HG03469 (cell line): ENCODE data around the gene FNDC10.

ENCODE experiments used
- ATAC-seq: cut with Tn5 transposase; IDR thresholded peaks from one replicate; pipeline ENCODE4 v1.9.1; 2021; ENCODE audit warnings: mild to moderate bottlenecking, moderate library complexity, moderate number of reproducible peaks; ENCODE audit not compliant: unreplicated experiment

The FNDC10 gene

DNA sequence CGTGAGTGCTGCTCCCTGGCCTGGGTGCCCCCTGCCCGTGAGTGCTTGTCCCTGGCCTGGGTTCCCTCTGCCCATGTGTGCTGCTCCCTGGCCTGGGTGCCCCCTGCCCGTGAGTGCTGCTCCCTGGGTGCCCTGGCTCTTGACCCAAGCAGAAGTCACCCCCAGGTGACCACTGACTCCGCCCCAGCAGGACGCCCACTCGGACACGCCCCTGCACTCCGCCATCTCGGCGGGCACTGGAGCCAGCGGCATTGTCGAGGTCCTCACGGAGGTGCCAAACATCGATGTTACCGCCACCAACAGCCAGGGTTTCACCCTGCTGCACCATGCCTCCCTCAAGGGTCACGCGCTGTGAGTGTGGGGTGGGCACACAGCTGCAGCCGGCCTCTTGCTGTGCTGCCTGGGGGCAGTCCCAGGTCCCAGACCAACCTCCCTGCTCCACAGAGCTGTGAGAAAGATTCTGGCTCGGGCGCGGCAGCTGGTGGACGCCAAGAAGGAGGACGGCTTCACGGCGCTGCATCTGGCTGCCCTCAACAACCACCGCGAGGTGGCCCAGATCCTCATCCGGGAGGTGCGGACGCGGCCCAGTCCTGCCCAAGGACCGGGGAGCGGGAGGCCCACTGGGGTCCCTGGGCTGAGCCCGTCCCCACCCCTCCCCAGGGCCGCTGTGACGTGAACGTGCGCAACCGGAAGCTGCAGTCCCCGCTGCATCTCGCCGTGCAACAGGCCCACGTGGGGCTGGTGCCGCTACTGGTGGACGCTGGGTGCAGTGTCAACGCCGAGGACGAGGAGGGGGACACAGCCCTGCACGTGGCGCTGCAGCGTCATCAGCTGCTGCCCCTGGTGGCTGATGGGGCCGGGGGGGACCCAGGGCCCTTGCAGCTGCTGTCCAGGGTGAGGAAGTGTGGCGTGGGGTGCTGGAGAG lies 28.2 kb upstream of the FNDC10 start:
- ATAC-seq: no peak

DNA sequence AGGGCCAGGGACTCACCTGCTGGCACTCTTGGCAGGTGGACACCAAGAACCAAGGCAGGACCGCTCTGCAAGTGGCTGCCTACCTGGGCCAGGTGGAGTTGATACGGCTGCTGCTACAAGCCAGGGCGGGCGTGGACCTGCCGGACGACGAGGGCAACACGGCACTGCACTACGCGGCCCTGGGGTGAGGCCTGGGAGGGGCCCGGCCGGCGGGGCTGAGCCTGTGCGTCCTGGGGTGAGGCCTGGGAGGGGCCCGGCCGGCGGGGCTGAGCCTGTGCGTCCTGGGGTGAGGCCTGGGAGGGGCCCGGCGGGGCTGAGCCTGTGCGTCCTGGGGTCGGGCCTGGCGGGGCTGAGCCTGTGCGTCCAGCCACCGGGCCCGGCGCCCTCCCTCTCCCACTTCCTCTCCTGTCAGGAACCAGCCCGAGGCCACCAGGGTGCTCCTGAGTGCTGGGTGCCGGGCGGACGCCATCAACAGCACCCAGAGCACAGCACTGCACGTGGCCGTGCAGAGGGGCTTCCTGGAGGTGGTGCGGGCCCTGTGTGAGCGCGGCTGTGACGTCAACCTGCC lies 27.4 kb upstream of the FNDC10 start:
- no peak for ATAC-seq

DNA sequence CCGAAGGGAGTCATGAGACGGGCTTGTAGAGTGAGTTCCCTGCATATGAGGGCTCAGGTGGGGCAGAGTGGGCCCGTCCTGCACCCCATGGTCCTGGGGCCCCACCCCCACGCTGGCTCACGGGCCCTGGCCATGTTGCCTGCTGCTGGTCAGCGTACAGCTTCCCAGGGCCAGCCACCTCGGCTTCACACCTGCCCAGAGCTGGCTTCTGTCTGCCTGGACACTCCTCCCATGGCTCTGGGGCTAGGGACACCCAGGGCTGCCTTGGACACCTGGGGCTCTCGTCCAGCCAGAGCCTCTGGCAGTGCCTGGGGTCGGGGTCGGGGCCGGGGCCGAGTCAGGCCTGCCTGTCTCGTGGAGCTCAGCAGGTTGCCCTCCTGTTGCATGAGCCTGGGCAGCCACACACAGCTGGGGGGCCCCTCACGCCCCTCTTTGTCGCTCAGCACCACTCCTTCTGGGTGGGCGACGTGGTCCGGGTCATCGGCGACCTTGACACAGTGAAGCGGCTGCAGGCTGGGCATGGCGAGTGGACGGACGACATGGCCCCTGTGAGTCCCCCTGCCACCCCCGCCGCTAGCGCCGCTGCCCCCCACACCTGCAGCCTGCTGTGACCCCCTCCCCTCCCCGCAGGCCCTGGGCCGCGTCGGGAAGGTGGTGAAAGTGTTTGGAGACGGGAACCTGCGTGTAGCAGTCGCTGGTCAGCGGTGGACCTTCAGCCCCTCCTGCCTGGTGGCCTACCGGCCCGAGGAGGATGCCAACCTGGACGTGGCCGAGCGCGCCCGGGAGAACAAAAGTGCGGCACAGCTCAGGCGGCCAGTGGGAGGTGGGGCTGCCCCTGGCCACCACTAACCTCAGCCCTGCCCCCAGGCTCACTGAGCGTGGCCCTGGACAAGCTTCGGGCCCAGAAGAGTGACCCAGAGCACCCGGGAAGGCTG lies 26.5 kb upstream of the FNDC10 start:
- no peak for ATAC-seq

DNA sequence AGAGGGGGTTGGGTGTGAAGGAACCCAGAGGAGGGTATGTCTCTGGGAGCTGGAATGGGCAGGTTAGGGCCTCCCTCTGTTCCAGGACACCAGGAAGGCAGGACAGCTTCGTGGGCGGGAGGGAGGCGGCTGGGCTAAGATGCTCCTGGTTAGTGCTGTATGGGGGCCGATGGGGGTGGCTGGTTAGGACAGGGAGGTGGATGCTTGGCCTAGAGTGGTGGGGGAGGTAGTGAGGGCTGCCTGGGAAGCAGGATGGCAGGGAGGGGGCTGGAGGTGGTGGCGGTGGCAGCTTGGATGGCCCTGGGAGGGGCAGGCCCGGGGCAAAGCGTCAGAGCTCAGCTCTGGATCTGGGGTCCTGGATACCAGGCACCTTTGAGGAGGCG lies 25.9 kb upstream of the FNDC10 start:
- ATAC-seq: no peak

DNA sequence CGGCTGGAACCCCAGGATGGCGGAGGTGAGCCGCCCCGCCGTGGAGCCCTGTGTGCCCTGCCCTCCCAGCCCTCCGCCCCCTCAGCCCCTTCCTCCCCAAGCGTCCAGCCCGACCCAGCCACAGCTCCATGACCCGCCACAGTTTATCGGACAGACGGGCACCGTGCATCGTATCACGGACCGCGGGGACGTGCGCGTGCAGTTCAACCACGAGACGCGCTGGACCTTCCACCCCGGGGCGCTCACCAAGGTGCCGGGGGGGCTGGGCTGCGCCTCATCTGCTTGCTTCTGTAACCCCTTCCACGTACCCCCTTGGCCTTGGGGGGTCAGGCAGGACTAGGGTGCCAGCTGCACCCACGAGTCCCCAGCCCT lies 25.5 kb upstream of the FNDC10 start:
- ATAC-seq: no peak

DNA sequence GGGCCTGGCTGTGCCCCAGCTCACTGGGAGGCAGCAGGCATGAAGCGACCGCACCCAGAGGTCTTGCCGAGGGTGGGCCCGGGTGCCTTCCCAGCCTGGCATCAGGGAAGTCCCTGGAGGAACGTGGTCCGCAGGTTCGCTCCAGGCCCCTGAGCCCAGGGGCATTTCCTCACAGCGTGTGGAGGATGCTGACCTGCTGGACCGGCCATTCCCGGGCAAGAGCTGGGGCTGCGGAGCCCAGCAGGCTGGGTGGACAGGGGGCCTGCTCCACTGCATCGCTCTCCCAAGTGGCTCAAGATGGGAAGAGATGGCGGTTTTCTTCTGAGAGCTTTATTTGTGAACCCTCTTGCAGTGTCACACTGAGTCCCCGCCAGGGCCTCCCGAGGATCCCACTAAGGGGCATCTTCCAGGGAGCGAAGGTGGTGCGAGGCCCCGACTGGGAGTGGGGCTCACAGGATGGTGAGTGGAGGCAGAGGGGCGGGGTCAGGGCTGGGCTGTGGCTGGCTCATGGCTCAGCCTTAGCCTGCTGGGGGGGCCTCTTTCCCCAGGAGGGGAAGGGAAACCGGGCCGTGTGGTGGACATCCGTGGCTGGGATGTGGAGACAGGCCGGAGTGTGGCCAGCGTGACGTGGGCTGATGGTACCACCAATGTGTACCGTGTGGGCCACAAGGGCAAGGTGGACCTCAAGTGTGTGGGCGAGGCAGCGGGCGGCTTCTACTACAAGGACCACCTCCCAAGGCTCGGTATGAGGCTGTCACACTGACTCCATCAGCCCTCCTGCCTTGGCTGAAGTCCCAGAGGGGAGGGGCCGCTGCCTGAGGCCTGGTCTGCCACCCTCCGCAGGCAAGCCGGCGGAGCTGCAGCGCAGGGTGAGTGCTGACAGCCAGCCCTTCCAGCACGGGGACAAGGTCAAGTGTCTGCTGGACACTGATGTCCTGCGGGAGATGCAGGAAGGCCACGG lies 24.8 kb upstream of the FNDC10 start:
- ATAC-seq: no peak

DNA sequence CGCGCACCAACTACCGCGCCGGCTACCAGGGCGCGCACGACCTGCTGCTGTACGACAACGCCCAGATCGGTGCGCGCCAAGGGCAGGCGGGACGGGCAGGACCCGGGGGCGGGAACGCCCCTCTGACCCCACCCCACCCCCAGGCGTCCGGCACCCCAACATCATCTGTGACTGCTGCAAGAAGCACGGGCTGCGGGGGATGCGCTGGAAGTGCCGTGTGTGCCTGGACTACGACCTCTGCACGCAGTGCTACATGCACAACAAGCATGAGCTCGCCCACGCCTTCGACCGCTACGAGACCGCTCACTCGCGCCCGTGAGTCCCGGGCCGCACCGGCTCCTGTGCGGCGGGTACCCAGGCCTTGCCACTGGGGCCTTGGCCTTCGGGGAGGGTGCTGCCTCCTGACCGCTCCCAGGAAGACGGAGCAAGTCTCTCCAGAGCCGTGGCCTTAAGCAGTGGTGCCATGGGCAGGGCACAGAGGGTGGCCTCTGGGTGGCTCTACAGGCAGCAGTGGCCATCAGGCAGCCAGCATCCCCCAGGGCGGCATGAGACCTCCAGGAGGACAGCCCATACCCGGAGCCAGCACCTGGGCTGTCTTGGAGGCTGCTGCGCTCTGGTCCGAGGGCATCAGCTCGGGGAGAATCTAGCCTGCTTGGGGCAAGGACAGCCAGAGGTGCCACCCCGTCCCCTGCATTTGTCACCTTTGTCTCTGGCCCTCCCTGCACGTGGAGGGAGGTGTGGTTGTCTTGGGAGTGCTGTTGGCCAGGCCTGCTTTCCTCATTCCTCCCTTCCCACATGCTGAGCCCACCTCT lies 23.9 kb upstream of the FNDC10 start:
- no peak for ATAC-seq

GRCh38 chr1:1623181-1623630 lies 23.3 kb upstream of the FNDC10 start:
- no peak for ATAC-seq

DNA sequence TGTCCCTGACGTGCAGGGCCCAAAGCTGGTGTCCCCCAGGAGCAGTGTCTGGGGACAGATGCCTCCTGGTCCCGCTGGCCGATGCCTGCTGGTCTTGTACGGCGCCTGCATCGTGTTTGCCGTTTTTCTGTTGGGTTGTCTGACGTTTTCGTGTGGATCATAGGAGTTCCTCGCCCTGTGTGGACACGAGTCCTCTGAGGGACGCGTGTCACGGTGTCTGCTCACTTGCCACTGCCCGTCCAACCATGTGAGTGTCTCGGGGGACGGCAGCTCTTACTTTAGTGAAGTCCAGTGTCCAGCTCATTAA lies 22.8 kb upstream of the FNDC10 start:
- ATAC-seq: no peak

DNA sequence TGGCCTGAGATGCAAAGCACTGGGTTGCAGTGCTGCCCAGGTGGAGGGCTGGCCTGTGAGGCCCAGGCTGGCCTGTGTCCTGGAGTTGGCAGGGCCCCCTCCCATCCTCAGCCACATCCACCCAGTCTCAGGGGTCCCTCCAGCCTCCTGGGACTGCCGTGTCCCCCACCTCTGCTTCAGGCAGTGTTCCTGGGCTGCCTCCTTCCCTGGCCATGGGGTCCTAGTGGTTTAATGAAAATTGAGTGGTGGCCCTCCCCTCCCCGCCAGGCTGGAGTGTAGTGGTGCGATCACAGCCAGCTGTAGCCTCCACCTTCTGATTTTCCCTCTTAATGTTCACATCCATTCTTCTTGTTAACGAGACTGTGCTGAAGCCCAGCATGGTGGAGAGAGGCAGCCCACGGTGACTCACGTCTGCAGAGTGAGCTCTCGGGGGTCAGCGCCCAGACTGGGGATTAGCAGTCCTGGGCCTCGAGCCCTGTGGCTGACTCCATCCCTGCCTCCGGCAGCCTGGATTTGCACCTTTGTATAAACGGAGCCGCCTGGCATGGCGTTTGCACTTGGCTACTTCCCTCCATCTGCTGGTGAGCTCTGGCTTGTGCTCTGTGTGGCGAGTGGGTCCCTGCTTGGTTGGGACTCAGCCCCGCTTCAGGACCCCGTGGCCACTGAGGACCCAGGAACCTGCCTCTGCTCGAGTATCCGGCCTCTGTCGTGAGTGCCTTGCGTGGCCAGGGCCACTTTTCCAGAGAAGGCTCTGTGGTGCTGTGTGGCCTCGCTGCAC lies 22.3 kb upstream of the FNDC10 start:
- ATAC-seq: no peak

DNA sequence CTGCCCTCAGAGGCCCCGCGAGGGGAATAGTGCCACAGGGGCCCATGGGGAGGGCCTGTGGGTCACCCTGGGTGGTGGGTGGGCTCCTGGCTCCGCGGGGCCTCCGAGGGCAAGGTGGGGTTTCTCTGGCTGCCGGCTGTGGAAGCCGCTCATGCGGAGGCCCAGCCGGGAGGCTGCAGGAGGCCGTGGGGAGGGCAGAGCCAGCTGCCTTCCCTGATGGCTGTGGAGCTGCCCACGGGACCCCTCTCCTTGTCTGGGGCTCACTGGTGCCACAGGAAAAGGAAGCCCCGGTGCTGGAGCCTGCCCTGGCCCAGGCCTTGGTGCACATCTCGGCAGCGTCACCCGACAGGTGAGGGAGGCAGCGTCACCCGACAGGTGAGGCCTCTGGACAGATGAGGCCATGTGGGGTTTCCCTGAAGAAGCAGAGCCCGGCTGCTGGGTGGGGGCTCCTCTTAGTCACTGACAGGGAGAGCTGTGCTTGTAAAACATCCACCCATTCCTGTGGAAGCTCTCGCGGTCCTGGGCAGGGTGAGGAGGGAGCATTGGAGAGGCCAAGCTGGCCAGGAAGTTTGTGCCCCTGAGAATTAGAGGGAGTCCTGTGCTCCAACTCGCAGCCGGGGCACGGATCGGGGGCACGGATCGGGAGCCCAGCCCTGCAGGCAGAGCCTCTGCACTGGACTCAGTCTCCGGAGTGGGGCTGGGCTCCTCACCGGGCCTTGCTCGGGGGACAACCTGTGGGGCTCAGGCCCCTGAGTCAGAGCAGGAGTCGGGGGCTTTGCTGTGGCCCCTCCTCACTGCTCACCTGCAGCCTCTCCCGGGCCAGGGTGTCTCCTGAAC lies 21.5 kb upstream of the FNDC10 start:
- ATAC-seq: no peak

DNA sequence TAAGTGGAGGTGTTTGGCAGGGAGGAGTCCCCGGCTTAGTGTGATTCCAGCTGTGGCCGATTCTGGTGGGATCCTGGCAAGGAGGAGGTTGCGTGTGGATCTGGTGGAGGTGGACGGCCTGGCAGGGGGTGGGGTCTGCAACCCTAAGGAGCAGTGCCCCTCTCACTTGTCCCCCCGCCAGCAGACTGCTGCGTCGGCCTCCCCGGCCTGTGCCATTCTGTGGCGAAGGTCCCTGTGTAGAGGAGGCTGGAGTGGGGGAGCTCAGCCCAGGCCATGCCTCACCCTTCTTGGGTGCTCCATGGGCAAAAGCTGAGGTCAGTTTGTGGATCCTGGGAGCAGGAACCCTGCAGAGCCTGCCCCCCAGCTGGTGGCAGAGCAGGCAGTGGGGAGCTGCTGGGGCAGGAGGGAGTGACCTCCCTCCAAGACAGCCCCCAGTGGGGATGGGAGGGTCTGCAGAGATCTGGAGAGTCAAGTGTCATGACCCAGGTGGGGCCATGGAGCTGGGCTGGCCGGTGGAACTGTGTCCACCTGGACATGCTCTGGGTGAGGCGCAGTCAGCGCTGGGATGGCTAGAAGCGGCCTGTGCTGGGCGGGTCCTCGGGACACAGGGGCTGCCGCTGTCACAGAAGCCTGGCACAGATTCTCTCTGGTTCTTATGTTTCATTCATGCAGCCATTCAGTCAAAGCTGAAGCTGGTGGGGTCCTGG lies 20.7 kb upstream of the FNDC10 start:
- no peak for ATAC-seq

DNA sequence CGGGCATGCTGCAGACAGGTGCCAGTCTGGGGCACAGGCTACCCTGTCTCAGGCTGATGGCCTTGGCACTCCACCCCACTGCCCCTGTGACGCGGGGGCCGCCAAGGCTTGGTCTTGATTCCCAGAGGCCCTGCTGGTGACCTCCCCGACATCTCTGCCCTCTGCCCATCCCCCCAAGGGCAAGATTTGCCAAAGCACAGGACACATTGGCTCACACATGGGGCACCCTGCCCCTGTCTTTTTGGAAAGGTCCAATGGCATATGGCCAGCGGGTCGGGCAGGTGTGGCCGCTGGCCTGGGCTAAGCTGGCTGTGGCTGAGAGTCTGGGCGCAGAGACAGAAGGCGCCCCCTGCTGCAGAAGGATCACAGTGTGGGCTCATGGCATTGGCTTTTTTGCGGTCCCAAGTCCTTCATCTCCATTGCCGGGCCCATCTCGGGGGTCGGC lies 20.0 kb upstream of the FNDC10 start:
- ATAC-seq: no peak

DNA sequence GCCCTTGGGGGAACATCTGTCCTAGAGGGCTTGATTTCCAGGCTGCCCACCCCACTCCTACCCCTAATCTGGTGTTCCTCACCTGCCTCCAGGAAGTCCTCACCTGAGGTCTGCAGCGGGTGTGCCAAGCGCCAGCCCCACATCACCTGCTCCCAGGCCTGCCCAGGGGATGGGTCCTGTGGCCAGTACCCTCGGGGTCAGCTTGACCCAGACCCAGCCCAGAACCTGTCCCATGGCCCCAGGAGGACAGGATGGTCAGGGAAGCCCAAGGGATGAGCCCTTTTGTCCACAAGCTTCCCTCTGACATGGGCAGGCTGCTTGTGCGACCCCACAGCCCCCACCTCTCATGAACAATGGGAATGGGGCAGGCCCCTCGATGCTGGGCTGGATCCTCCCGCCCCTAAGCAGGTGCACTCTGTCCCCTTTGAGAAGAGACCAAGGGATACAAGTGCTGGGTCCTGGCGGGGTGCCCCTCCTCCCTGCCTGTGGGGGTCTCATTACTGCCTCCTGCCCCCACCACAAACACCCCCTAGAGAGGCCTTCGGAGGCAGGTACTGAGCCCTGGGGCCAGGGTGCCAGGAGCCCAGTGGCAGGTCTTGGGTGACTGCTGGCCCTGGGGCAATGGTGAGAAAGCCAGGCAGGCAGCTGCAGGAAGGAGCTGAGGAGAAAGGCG lies 18.6 kb upstream of the FNDC10 start:
- no peak for ATAC-seq

DNA sequence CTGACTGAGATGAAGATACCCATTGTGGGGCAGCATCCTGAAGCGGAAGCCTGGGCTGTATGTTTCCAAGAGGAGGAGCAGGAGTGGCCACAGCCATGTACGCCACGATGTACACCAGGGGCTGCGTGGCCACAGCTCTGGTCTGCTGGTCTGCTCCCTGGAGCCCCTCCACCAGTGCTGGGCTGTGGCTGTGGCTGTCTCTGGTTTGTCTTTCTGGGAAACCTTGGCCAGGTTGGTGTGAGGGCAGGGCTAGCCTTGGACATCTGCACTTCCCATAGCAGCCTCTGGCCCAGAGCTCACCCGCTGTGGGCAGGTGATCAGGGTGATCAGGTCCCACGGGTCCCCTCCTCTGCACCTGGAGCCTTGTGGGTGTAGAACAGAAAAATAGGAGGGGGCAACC lies 18.0 kb upstream of the FNDC10 start:
- no peak for ATAC-seq

GRCh38 chr1:1617516-1617915 lies 17.6 kb upstream of the FNDC10 start:
- ATAC-seq: no peak

- no peak for ATAC-seq
Measured at GRCh38 chr1:1616838-1617237, 16.9 kb upstream of the FNDC10 start.
